ENCODE data around the gene STXBP1.

STXBP1 gene

GRCh38 chr9:127689329-127690000, 77.4 kb downstream of the STXBP1 start:
- in situ Hi-C loops (cut with HindIII; ENCODE audit: low sequenced_read_pairs) = no loop called here

GRCh38 chr9:127690735-127691134, 78.7 kb downstream of the STXBP1 start:
- in situ Hi-C loops (cut with HindIII; ENCODE audit: low sequenced_read_pairs) = no loop called here

- in situ Hi-C loops (cut with HindIII; ENCODE audit: low sequenced_read_pairs) = no loop called here
Observed at GRCh38 chr9:127692071-127692470, 80.0 kb downstream of the STXBP1 start.

- in situ Hi-C loops (cut with HindIII; ENCODE audit: low sequenced_read_pairs) = no loop called here
Observed at GRCh38 chr9:127693143-127693542, 81.1 kb downstream of the STXBP1 start.

GRCh38 chr9:127693697-127694096, 81.6 kb downstream of the STXBP1 start:
- in situ Hi-C loops (cut with HindIII; ENCODE audit: low sequenced_read_pairs) = no loop called here

GRCh38 chr9:127694890-127695720, 83.0 kb downstream of the STXBP1 start:
- in situ Hi-C loops (cut with HindIII; ENCODE audit: low sequenced_read_pairs) = no loop called here

- in situ Hi-C loops (cut with HindIII; ENCODE audit: low sequenced_read_pairs) = no loop called here
Observed at GRCh38 chr9:127697575-127697974, 85.5 kb downstream of the STXBP1 start.

- in situ Hi-C loops (cut with HindIII; ENCODE audit: low sequenced_read_pairs) = no loop called here
Observed at GRCh38 chr9:127698386-127698785, 86.3 kb downstream of the STXBP1 start.

- in situ Hi-C loops (cut with HindIII; ENCODE audit: low sequenced_read_pairs) = no loop called here
Observed at GRCh38 chr9:127698985-127699670, 87.1 kb downstream of the STXBP1 start.

- in situ Hi-C loops (cut with HindIII; ENCODE audit: low sequenced_read_pairs) = no loop called here
Observed at GRCh38 chr9:127700140-127700539, 88.1 kb downstream of the STXBP1 start.

GRCh38 chr9:127700594-127701255, 88.6 kb downstream of the STXBP1 start:
- in situ Hi-C loops (cut with HindIII; ENCODE audit: low sequenced_read_pairs) = no loop called here

GRCh38 chr9:127703289-127703946, 91.3 kb downstream of the STXBP1 start:
- in situ Hi-C loops (cut with HindIII; ENCODE audit: low sequenced_read_pairs) = no loop called here

- in situ Hi-C loops (cut with HindIII; ENCODE audit: low sequenced_read_pairs) = no loop called here
Observed at GRCh38 chr9:127705577-127706379, 93.7 kb downstream of the STXBP1 start.

- in situ Hi-C loops (cut with HindIII; ENCODE audit: low sequenced_read_pairs) = no loop called here
Observed at GRCh38 chr9:127706836-127707241, 94.8 kb downstream of the STXBP1 start, which contains the start of gene CFAP157. TSS of gene CFAP157 (plus strand) at chr9:127706988. CDS start at chr9:127707032, 44 bp downstream.

GRCh38 chr9:127707766-127708165, 95.7 kb downstream of the STXBP1 start:
- in situ Hi-C loops (cut with HindIII; ENCODE audit: low sequenced_read_pairs) = no loop called here

- in situ Hi-C loops (cut with HindIII; ENCODE audit: low sequenced_read_pairs) = no loop called here
Observed at GRCh38 chr9:127708952-127709587, 97.0 kb downstream of the STXBP1 start.

GRCh38 chr9:127710204-127710783, 98.2 kb downstream of the STXBP1 start:
- in situ Hi-C loops (cut with HindIII; ENCODE audit: low sequenced_read_pairs) = no loop called here

GRCh38 chr9:127711226-127711701, 99.2 kb downstream of the STXBP1 start:
- in situ Hi-C loops (cut with HindIII; ENCODE audit: low sequenced_read_pairs) = no loop called here

- in situ Hi-C loops (cut with HindIII; ENCODE audit: low sequenced_read_pairs) = no loop called here
Observed at GRCh38 chr9:127711831-127712274, 99.8 kb downstream of the STXBP1 start.
